GM11168 (cell line): ENCODE results near the gene ZCCHC8.
"Not testable (repeated sequence)": the region's sequence is repeated elsewhere in the genome, so short reads cannot be mapped to it uniquely, and the experiment has no call there.

Experiments
- in situ Hi-C: fragments of 300-500 bp; cut with MboI; formaldehyde crosslinking; loops from one replicate; pipeline ENCODE4 v1.12.0; 2022; ENCODE audit warnings: low sequenced_read_pairs; ENCODE audit not compliant: unreplicated experiment

The ZCCHC8 gene

GRCh38 chr12:122513660-122514059 is 12.9 kb upstream of the ZCCHC8 start:
- in situ Hi-C loops = no loop called here

- in situ Hi-C loops = not testable (repeated sequence)
Measured at GRCh38 chr12:122513028-122513427, 12.3 kb upstream of the ZCCHC8 start.

- in situ Hi-C loops = no loop called here
Measured at GRCh38 chr12:122508163-122508562, 7.4 kb upstream of the ZCCHC8 start.

GRCh38 chr12:122506393-122506938 is 5.7 kb upstream of the ZCCHC8 start:
- in situ Hi-C loops = no loop called here

- in situ Hi-C loops = no loop called here
Measured at GRCh38 chr12:122505419-122506051, 4.8 kb upstream of the ZCCHC8 start.

GRCh38 chr12:122503783-122504590 is 3.3 kb upstream of the ZCCHC8 start:
- in situ Hi-C loops = no loop called here

GRCh38 chr12:122503147-122503751 is 2.5 kb upstream of the ZCCHC8 start:
- in situ Hi-C loops = no loop called here

GRCh38 chr12:122501489-122501989 is 807 bp upstream of the ZCCHC8 start:
- in situ Hi-C loops = no loop called here

GRCh38 chr12:122499991-122500684 is 594 bp downstream of the ZCCHC8 start:
- in situ Hi-C loops = no loop called here

GRCh38 chr12:122495258-122495657 is 5.5 kb downstream of the ZCCHC8 start:
- in situ Hi-C loops = no loop called here

- in situ Hi-C loops = not testable (repeated sequence)
Measured at GRCh38 chr12:122493222-122493621, 7.5 kb downstream of the ZCCHC8 start.

GRCh38 chr12:122491991-122492390 is 8.7 kb downstream of the ZCCHC8 start:
- in situ Hi-C loops = no loop called here

GRCh38 chr12:122489038-122489437 is 11.7 kb downstream of the ZCCHC8 start:
- in situ Hi-C loops = no loop called here

- in situ Hi-C loops = not testable (repeated sequence)
Measured at GRCh38 chr12:122487807-122488206, 12.9 kb downstream of the ZCCHC8 start.

- in situ Hi-C loops = no loop called here
Measured at GRCh38 chr12:122486805-122487426, 13.8 kb downstream of the ZCCHC8 start.

GRCh38 chr12:122486360-122486759 is 14.4 kb downstream of the ZCCHC8 start:
- in situ Hi-C loops = not testable (repeated sequence)

GRCh38 chr12:122484385-122484784 is 16.3 kb downstream of the ZCCHC8 start:
- in situ Hi-C loops = not testable (repeated sequence)

GRCh38 chr12:122483969-122484368 is 16.8 kb downstream of the ZCCHC8 start:
- in situ Hi-C loops = no loop called here

GRCh38 chr12:122481861-122482260 is 18.9 kb downstream of the ZCCHC8 start:
- in situ Hi-C loops = no loop called here

- in situ Hi-C loops = no loop called here
Measured at GRCh38 chr12:122480753-122481152, 20.0 kb downstream of the ZCCHC8 start.
